IMR-90 (cell line): Measurements from ENCODE around the gene NCKAP5. TPM values are rescaled to one million over a fixed set of nuclear protein-coding genes. Genes with fewer than 3 reads are reported as not detected.

Source experiments
- ATAC-seq: fragments of 200-7000 bp; cut with Tn5 transposase; 2 replicates; pipeline ENCODE4 v1.9.1; 2020; ENCODE audit warnings: low read depth, mild to moderate bottlenecking, moderate library complexity
- BruUV-seq: library from RNA; stranded (reverse); fragments of 400-500 nt; replicated peaks from 2 replicates; lab custom pipeline; 2021; lab: Mats Ljungman, UMichigan
- CTCF ChIA-PET: fragments of 300-600 bp; formaldehyde crosslinking; extraction: SDS; loops from one replicate; lab custom pipeline; 2021; ENCODE audit warnings: antibody characterized with exemption; lab: Yijun Ruan, JAX
- POLR2A ChIA-PET: fragments of 300-600 bp; sonication (Branson Sonifier 250); formaldehyde crosslinking; loops from one replicate; lab custom pipeline; 2022; ENCODE audit warnings: antibody characterized with exemption; ENCODE audit not compliant: unreplicated experiment; lab: Charles Lee
- DNase-seq: peaks from one replicate; pipeline ENCODE4 v3.0.0; 2013
- H2AFZ ChIP-seq: replicated peaks from 2 replicates; pipeline ENCODE3; 2013; ENCODE audit warnings: low read length, mild to moderate bottlenecking; ENCODE audit not compliant: poor library complexity
- H2AK5ac ChIP-seq: 2 replicates; pipeline ENCODE4 v1.6.1; 2013; ENCODE audit warnings: low read depth, low read length, inconsistent platforms
- H2AK9ac ChIP-seq: replicated peaks from 2 replicates; pipeline ENCODE3; 2013; ENCODE audit warnings: mild to moderate bottlenecking, low read depth, low read length, moderate library complexity; ENCODE audit not compliant: poor library complexity
- H2BK120ac ChIP-seq: 2 replicates; pipeline ENCODE4 v1.6.1; 2013; ENCODE audit warnings: low read depth, low read length, inconsistent platforms
- H2BK15ac ChIP-seq: 3 replicates; pipeline ENCODE4 v1.6.1; 2013; ENCODE audit warnings: low read depth, low read length, inconsistent platforms
- H2BK20ac ChIP-seq: 2 replicates; pipeline ENCODE4 v1.6.1; 2013; ENCODE audit warnings: low read depth, mild to moderate bottlenecking, inconsistent platforms, low read length, moderate library complexity
- H2BK5ac ChIP-seq: 2 replicates; pipeline ENCODE4 v1.6.1; 2013; ENCODE audit warnings: mild to moderate bottlenecking, low read depth, low read length, inconsistent platforms; ENCODE audit not compliant: poor library complexity, severe bottlenecking
- H3K14ac ChIP-seq: replicated peaks from 2 replicates; pipeline ENCODE4 v1.6.1; 2013; ENCODE audit warnings: low read depth, low read length, inconsistent platforms
- H3K18ac ChIP-seq: 2 replicates; pipeline ENCODE4 v1.6.1; 2013; ENCODE audit warnings: low read depth, low read length, control low read depth
- H3K23ac ChIP-seq: 2 replicates; pipeline ENCODE4 v1.6.1; 2013; ENCODE audit warnings: low read depth, low read length, inconsistent platforms
- H3K27ac ChIP-seq: 2 replicates; pipeline ENCODE4 v1.5.1; 2013; ENCODE audit warnings: mild to moderate bottlenecking, control low read depth, low read length; ENCODE audit not compliant: insufficient read depth
- H3K27me3 ChIP-seq: 2 replicates; pipeline ENCODE4 v1.6.1; 2013; ENCODE audit warnings: low read length; ENCODE audit not compliant: control insufficient read depth, insufficient read depth
- H3K36me3 ChIP-seq: 2 replicates; pipeline ENCODE4 v1.6.1; 2013; ENCODE audit warnings: low read length, mixed read lengths; ENCODE audit not compliant: control insufficient read depth, insufficient read depth
- H3K4ac ChIP-seq: 2 replicates; pipeline ENCODE4 v1.6.1; 2013; ENCODE audit warnings: low read depth, low read length, inconsistent platforms
- H3K4me1 ChIP-seq: 2 replicates; pipeline ENCODE4 v1.6.1; 2013; ENCODE audit warnings: low read length, mixed read lengths; ENCODE audit not compliant: control insufficient read depth, insufficient read depth
- H3K4me2 ChIP-seq: 2 replicates; pipeline ENCODE4 v1.6.1; 2013; ENCODE audit warnings: low read depth, mild to moderate bottlenecking, control low read depth, low read length, moderate library complexity
- H3K4me3 ChIP-seq: 2 replicates; pipeline ENCODE4 v1.5.1; 2013; ENCODE audit warnings: low read depth, mild to moderate bottlenecking, control low read depth, low read length, moderate library complexity; ENCODE audit not compliant: insufficient read depth
- H3K56ac ChIP-seq: 2 replicates; pipeline ENCODE4 v1.6.1; 2013; ENCODE audit warnings: low read length, inconsistent platforms; ENCODE audit not compliant: insufficient read depth; ENCODE audit errors: extremely low read depth
- H3K79me1 ChIP-seq, 2 experiments: 2 replicates each; pipeline ENCODE4 v1.6.1; 2013; ENCODE audit warnings: low read length in 2 of 2, inconsistent platforms in 1 of 2, low read depth in 1 of 2
- H3K9ac ChIP-seq: 2 replicates; pipeline ENCODE4 v1.6.1; 2013; ENCODE audit warnings: low read depth, low read length, control low read depth
- H3K9me1 ChIP-seq: 2 replicates; pipeline ENCODE4 v1.6.1; 2013; ENCODE audit warnings: low read length, inconsistent platforms; ENCODE audit not compliant: insufficient read depth
- H3K9me3 ChIP-seq: 2 replicates; pipeline ENCODE4 v1.6.1; 2013; ENCODE audit warnings: low read length; ENCODE audit not compliant: control insufficient read depth, insufficient read depth
- H4K20me1 ChIP-seq: 2 replicates; pipeline ENCODE4 v1.6.1; 2013; ENCODE audit warnings: low read length, inconsistent platforms; ENCODE audit not compliant: insufficient read depth
- H4K5ac ChIP-seq: 2 replicates; pipeline ENCODE4 v1.6.1; 2013; ENCODE audit warnings: mild to moderate bottlenecking, low read depth, low read length, control low read depth
- H4K8ac ChIP-seq, 2 experiments: 2 replicates each; pipeline ENCODE4 v1.6.1; 2013; ENCODE audit warnings: low read depth in 2 of 2, low read length in 2 of 2, control low read depth in 1 of 2, inconsistent platforms in 1 of 2
- H4K91ac ChIP-seq: 2 replicates; pipeline ENCODE4 v1.6.1; 2013; ENCODE audit warnings: low read depth, low read length, inconsistent platforms; ENCODE audit not compliant: insufficient read depth
- BHLHE40 ChIP-seq: fragments of 150-350 bp; IDR thresholded peaks from 2 replicates; pipeline ENCODE4 v1.6.1; 2016; ENCODE audit warnings: mild to moderate bottlenecking, low read depth, low read length
- CHD1 ChIP-seq: IDR thresholded peaks from 2 replicates; pipeline ENCODE4 v1.6.1; 2012; ENCODE audit warnings: low read depth, low read length, improper control_type of control experiment
- FOS ChIP-seq: fragments of 150-350 bp; IDR thresholded peaks from 2 replicates; pipeline ENCODE4 v1.6.1; 2016; ENCODE audit warnings: low read depth, low read length
- MAZ ChIP-seq: IDR thresholded peaks from 2 replicates; pipeline ENCODE4 v1.6.1; 2012; ENCODE audit warnings: low read depth, mild to moderate bottlenecking, low read length, improper control_type of control experiment, moderate library complexity, borderline replicate concordance
- MXI1 ChIP-seq: IDR thresholded peaks from 2 replicates; pipeline ENCODE4 v1.6.1; 2012; ENCODE audit warnings: low read depth, mild to moderate bottlenecking, low read length, moderate library complexity, borderline replicate concordance
- NFE2L2 ChIP-seq: fragments of 150-350 bp; IDR thresholded peaks from 2 replicates; pipeline ENCODE4 v1.6.1; 2016; ENCODE audit warnings: low read depth, mild to moderate bottlenecking, low read length
- RAD21 ChIP-seq: IDR thresholded peaks from 2 replicates; pipeline ENCODE4 v1.6.1; 2012; ENCODE audit warnings: low read length, improper control_type of control experiment
- RCOR1 ChIP-seq: IDR thresholded peaks from 2 replicates; pipeline ENCODE4 v1.6.1; 2012; ENCODE audit warnings: mild to moderate bottlenecking, low read length, improper control_type of control experiment; ENCODE audit not compliant: insufficient replicate concordance
- RFX5 ChIP-seq: IDR thresholded peaks from 2 replicates; pipeline ENCODE4 v1.8.0; 2012; ENCODE audit warnings: low read depth, mild to moderate bottlenecking, low read length, moderate library complexity
- SMC3 ChIP-seq: fragments of 150-350 bp; IDR thresholded peaks from 2 replicates; pipeline ENCODE4 v1.6.1; 2016; ENCODE audit warnings: low read depth, mild to moderate bottlenecking, antibody characterized with exemption, low read length, moderate library complexity
- WGBS, 2 experiments: methylation state at CpG; one replicate each; pipeline versions ENCODE4 v1.1.5 to v1.1.7; 2013; ENCODE audit warnings: missing lambda C conversion rate in 2 of 2; ENCODE audit not compliant: insufficient read length in 1 of 2; ENCODE audit errors: extremely low coverage in 2 of 2; 5-methylcytosine and 5-hydroxymethylcytosine counted together
- dilution Hi-C: fragments of 300-500 bp; cut with HindIII; formaldehyde crosslinking; loops from one replicate; pipeline ENCODE4 v1.14.3; 2018; ENCODE audit warnings: low sequenced_read_pairs; ENCODE audit not compliant: unreplicated experiment
- in situ Hi-C: fragments of 300-500 bp; cut with MboI; formaldehyde crosslinking; loops from 3 replicates; pipeline ENCODE4 v1.14.3; 2019; ENCODE audit warnings: low sequenced_read_pairs, inconsistent platforms, mixed read lengths
- intact Hi-C: fragments of 100-400 bp; cut with micrococcal nuclease; formaldehyde crosslinking; loops from 2 replicates; pipeline ENCODE4 v1.10.0; 2022
- polyA plus RNA-seq, 3 experiments: library from polyadenylated mRNA; depleted of rRNA; stranded (reverse); fragments of >200 nt; gene quantifications; 2 replicates each; pipeline ENCODE4 v1.2.3, GENCODE V29; 2012; ENCODE audit warnings: low replicate concordance in 1 of 3
- total RNA-seq: library from RNA; depleted of rRNA; stranded (reverse); fragments of >200 nt; gene quantifications from 2 replicates; pipeline ENCODE4 v1.2.3, GENCODE V29; 2012
- TF ChIP-seq, protein P1 (sequence below): fragments of 150-350 bp; IDR thresholded peaks from 2 replicates; pipeline ENCODE4 v1.6.1; 2017; ENCODE audit warnings: mild to moderate bottlenecking, antibody characterized with exemption, low read length, low read depth
- TF ChIP-seq, protein P2 (sequence below): conservative IDR thresholded peaks from 2 replicates; pipeline ENCODE4 v1.5.1; 2012; ENCODE audit warnings: mild to moderate bottlenecking, low read depth, low read length, improper control_type of control experiment

The NCKAP5 gene
- total and polyA plus RNA-seq, 2 of the 4 experiments (the other 2 are of a cell fraction) = 2.7 to 3.9 TPM

DNA sequence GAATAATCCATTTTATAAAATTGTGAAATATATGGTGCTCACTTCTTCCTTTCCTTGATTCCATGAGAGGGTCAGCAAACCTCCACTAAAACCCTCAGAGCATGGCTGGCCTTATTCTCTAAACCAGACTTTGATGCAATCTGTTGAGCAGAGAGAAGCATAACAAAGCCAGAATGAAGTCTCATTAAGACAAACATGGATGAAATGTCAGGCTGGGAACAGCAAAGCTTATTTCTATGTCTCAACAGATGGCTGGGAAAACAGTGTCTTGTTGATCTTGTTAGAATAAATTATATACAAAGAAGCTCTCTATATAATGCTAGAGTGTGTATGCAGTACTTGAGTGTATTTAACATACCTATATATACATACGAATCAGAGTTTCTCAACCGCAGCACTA, 671.2 kb downstream of the NCKAP5 start:
- ChIA-PET POLR2A (no interaction called here), CTCF (no interaction called here)
- H3K36me3 ChIP-seq = peaks cover 3% of the 10 kb centered on the region; the same call in 1 of the 2 replicates
- H3K9ac ChIP-seq = no peak overlapping the region
- no peak overlapping the region for H2AK5ac ChIP-seq
- no peak overlapping the region for H2BK20ac ChIP-seq
- H3K4ac ChIP-seq = no peak overlapping the region; the same call in 1 of the 2 replicates
- TF ChIP-seq, protein P1, sequence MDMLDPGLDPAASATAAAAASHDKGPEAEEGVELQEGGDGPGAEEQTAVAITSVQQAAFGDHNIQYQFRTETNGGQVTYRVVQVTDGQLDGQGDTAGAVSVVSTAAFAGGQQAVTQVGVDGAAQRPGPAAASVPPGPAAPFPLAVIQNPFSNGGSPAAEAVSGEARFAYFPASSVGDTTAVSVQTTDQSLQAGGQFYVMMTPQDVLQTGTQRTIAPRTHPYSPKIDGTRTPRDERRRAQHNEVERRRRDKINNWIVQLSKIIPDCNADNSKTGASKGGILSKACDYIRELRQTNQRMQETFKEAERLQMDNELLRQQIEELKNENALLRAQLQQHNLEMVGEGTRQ = no peak
- TF ChIP-seq SMC3 (no peak), RCOR1 (no peak), BHLHE40 (no peak), FOS (no peak), NFE2L2 (no peak), RAD21 (no peak), CHD1 (no peak), RFX5 (no peak), MXI1 (no peak), MAZ (no peak)
- TF ChIP-seq, protein P2, sequence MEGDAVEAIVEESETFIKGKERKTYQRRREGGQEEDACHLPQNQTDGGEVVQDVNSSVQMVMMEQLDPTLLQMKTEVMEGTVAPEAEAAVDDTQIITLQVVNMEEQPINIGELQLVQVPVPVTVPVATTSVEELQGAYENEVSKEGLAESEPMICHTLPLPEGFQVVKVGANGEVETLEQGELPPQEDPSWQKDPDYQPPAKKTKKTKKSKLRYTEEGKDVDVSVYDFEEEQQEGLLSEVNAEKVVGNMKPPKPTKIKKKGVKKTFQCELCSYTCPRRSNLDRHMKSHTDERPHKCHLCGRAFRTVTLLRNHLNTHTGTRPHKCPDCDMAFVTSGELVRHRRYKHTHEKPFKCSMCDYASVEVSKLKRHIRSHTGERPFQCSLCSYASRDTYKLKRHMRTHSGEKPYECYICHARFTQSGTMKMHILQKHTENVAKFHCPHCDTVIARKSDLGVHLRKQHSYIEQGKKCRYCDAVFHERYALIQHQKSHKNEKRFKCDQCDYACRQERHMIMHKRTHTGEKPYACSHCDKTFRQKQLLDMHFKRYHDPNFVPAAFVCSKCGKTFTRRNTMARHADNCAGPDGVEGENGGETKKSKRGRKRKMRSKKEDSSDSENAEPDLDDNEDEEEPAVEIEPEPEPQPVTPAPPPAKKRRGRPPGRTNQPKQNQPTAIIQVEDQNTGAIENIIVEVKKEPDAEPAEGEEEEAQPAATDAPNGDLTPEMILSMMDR = no peak
- H3K4me1 ChIP-seq = no peaks in the 10 kb centered on the region
- no peak overlapping the region for H4K5ac ChIP-seq
- BruUV-seq = no TSS peak
- no peak overlapping the region for H3K27ac ChIP-seq
- no peak overlapping the region for H3K4me2 ChIP-seq
- no peaks in the 10 kb centered on the region for H3K9me3 ChIP-seq
- peaks cover 0 to 5% of the 10 kb centered on the region in 2 experiments; a peak in 1 of 4 replicates for H3K79me1 ChIP-seq
- peaks cover 8% of the 10 kb centered on the region; the same call in 1 of the 2 replicates for H4K20me1 ChIP-seq
- dilution Hi-C loops = no loop called here
- peaks cover 3% of the 10 kb centered on the region; the same call in 1 of the 2 replicates for H3K9me1 ChIP-seq
- WGBS, 2 experiments = no CpG with 5 or more reads among the region's 2 CpGs
- H3K18ac ChIP-seq = no peak overlapping the region
- H2BK120ac ChIP-seq = no peak overlapping the region
- H4K8ac ChIP-seq = no peak overlapping the region
- H3K14ac ChIP-seq = no peak overlapping the region
- intact Hi-C loops = no loop called here
- no peak overlapping the region for H3K56ac ChIP-seq
- H2BK15ac ChIP-seq = no peak overlapping the region
- no peak for DNase-seq
- ATAC-seq = no peak
- no peak overlapping the region for H2AFZ ChIP-seq
- no peak overlapping the region for H3K23ac ChIP-seq
- no peak overlapping the region for H2BK5ac ChIP-seq
- H4K91ac ChIP-seq = no peak overlapping the region
- no peaks in the 10 kb centered on the region for H3K27me3 ChIP-seq
- no peak overlapping the region for H2AK9ac ChIP-seq
- in situ Hi-C loops = no loop called here
- no peak overlapping the region for H3K4me3 ChIP-seq
